Mononuclear cell (primary cell): ENCODE measurements around the gene MAST4. TPM values are rescaled to one million over a fixed set of nuclear protein-coding genes. Genes with fewer than 3 reads are reported as not detected.
A peak's percentile ranks its signal among the peaks of the same experiment; 100 is the strongest.

Experiments used
- H3K27me3 ChIP-seq: 2 replicates; pipeline ENCODE4 v1.6.0; 2011; ENCODE audit warnings: low read length, control low read depth; ENCODE audit not compliant: insufficient read depth
- H3K4me1 ChIP-seq: 2 replicates; pipeline ENCODE4 v1.5.1; 2011; ENCODE audit warnings: mild to moderate bottlenecking, low read length, control low read depth; ENCODE audit not compliant: insufficient read depth
- H3K4me3 ChIP-seq: 2 replicates; pipeline ENCODE4 v1.5.1; 2011; ENCODE audit warnings: mild to moderate bottlenecking, low read length, moderate library complexity
- H3K9me3 ChIP-seq: 2 replicates; pipeline ENCODE4 v1.5.1; 2011; ENCODE audit warnings: low read depth, mild to moderate bottlenecking, control low read depth, low read length
- total RNA-seq: library from RNA; depleted of rRNA; stranded (reverse); fragments of >200 nt; gene quantifications from one replicate; pipeline ENCODE4 v1.2.3, GENCODE V29; 2012

The MAST4 gene
- total RNA-seq, 1 donor = 8.4 TPM

DNA sequence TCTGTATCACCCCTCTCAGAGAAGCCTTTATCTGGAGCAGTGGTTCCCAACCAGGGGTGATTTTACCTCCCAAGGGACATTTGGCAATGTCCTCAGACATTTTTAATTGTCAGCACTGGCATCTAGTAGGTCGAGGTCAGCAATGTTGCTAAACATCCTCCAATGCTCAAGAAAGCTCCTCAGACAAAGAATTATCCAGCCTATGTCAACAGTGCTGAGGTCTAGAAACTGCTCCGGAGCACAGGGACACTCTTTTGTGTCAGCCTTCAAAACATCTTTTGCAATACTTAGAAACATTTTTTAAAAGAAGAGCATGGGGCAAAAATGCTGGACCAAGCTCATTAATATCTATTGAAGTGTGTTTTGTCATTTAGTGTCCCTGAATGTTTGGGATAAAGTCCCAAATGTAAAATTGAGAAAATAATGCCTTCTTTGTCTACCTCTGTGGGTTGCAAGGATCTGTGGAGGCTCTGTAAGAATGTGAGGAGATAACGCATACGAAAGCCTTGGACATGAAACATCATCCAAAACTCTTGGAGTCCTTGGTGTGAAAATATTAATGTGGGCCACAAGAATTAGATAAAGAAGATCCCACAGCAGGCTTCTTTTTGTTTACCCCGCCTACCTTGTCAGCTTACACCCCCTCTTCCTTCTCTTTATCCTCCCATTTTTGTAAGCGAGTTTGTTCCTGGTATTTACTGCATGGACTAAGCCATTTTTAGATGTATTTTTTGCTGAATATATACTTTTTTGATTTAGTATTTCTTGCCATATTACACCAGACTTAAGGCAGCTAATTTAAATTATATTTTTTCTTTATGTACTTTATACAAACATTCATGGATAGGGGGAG lies 406.9 kb downstream of the MAST4 start:
- Histone ChIP-seq H3K9me3 (no peaks in the 10 kb centered on the region), H3K4me1 (peaks cover 18% of the 10 kb centered on the region), H3K4me3 (no peak overlapping the region), H3K27me3 (no peaks in the 10 kb centered on the region)

DNA sequence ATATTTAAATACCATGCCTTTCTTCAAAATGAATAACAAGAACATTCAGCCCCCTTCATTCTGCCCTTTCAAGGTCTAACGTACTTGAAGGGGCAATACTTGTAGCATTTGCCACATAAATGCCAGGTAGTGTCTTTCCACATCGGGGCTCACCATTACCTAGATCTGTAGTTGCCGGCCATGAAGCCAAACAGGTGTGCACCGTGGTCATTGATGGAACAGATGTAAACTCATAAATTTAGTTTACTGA lies 407.4 kb downstream of the MAST4 start:
- H3K4me3 ChIP-seq = peak overlapping the region; percentile 51
- H3K9me3 ChIP-seq = no peaks in the 10 kb centered on the region
- H3K4me1 ChIP-seq = peaks cover 18% of the 10 kb centered on the region
- no peaks in the 10 kb centered on the region for H3K27me3 ChIP-seq

DNA sequence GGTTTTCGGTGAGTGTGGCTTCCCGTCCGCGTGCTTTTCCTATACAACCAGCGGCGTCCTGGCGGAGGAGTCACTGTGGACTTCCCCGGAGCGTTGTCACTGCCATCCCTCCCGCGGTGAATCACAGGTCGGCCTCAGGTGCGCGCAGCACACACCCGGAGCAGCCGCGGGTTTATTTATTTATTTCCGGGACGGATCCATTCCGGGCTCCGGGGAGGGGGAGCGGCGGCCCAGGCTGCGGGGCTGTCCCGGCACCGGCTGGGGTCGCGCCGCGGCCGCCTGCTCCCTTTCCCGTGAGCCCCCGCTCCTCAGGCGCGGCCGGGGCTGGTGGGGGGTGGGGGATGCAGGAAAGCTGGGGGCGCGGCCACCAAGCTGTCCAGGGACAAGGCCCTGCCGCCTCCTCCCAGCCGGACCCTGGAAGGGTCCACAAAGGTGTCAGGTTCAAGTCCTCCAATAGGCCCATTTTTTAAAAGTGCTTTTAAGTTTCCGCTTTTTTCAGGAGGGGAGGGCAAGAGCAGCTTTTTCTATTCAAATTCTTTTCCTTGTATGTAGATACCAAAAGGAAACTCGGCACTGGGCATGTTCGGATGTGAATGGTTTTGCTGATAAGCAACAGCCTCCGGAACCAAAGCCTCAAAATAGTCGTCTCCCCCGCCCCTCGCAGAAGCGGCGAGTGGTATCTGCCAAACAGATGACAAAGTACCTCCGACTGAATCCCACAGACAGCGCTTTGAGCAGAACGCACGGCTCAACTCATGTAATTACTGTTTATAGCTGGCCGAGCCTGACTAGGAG lies 407.9 kb downstream of the MAST4 start:
- Histone ChIP-seq H3K4me3 (peak overlapping the region; percentile 51), H3K4me1 (peaks cover 18% of the 10 kb centered on the region), H3K9me3 (no peaks in the 10 kb centered on the region), H3K27me3 (no peaks in the 10 kb centered on the region)

DNA sequence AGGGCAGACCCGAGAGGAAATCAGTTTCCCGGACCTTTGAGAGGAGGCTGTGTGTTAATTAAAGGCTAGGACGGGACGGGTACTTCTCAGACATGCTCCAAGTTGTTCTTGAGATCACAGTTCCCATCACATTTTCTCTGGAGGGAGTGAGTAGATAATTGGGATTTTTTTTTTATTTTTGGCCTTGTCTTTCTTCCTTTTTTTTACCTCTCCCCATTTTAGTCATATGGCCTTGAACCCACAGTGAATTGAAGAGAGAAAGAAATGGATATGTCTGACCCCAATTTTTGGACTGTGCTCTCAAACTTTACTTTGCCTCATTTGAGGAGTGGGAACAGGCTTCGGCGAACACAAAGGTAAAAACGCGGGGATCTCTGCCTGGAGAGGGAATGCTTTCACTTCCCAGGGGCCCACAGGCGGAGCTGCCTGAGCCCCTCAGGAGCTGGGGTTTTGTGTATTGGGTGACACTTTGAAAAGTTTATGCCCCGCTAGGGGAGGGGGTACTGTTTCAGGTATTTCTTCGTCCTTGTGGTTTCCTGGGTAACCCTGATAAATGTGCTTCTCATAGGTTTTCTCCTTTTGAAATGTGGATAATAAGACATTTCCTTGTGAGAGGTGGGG lies 408.6 kb downstream of the MAST4 start:
- peak overlapping the region; percentile 51 for H3K4me3 ChIP-seq

DNA sequence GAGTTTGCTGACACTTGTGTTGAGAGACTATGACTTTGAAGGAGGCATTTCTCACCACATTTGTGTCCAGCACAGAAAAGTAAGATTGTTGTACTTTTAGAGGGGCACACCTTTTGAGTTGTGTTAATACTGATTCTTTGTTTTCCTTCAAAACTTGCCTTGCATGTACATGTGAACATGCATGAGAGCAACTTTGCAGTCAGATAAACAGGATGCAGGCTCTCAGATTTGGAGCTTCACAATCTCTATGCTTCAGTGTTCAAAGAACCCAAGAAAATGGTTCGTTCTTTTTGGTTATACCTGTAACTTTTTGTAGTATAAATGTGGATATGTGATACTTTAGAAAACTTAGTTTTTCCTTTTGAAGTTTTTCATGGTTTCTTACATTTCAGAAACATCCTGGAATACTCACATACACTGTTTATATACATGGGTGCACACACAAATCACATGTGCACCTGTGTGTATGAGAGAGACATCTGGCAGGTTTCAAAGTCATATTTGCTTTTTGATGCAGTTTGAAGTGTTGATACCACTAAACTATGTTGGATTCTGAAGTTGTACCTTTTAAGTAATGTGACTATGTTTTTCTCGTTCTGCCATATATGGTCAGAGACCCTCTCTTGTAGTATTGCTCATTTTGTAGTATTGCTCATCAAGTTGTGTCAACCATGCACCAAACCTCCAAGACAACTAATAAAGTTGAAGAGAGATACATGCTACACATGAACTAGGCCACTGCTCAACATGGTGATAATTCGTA lies 409.7 kb downstream of the MAST4 start:
- Histone ChIP-seq H3K4me1 (peaks cover 18% of the 10 kb centered on the region), H3K4me3 (no peak overlapping the region), H3K27me3 (no peaks in the 10 kb centered on the region), H3K9me3 (no peaks in the 10 kb centered on the region)

More for the DNA sequence above, 408.6 kb downstream of the MAST4 start:
- Histone ChIP-seq H3K9me3 (no peaks in the 10 kb centered on the region), H3K27me3 (no peaks in the 10 kb centered on the region), H3K4me1 (peaks cover 18% of the 10 kb centered on the region)

DNA sequence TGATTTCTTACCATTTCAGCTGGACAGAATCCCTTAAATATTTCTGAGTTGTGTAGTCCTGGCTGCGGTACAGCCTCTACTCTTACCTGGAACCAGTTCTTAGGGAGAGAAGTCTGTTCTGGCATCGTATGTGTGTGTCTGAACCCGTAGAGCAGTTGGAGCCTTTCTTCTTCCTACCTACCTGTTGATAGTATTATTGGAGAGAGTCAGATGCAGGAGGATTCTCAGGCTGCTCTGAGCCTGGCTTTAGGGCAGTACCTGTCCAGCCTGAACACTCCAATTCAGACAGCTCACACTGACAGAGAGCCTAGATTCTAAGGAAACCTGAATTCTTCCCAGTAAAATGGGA lies 410.3 kb downstream of the MAST4 start:
- H3K4me1 ChIP-seq = peaks cover 21% of the 10 kb centered on the region
- no peak overlapping the region for H3K4me3 ChIP-seq
- H3K27me3 ChIP-seq = no peaks in the 10 kb centered on the region
- no peaks in the 10 kb centered on the region for H3K9me3 ChIP-seq

DNA sequence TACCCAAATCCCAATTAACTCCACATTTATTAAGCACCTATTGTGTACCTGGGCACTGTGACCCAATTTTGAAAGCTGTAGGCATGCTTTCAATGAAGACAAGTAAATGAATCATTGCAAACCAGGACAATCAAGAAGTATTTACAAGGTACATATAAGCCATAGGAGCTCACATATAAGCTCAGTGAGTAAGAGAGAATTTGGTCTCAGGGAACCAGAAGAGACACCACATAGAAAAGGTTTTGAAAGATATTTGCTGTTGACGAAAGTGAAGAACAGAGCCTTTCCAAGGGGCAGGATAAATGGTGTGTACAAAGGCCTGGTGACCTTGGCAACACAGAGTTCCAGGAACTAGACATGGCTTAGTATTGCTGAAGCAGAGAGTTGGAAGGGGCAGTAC lies 412.8 kb downstream of the MAST4 start:
- no peak overlapping the region for H3K4me3 ChIP-seq

DNA sequence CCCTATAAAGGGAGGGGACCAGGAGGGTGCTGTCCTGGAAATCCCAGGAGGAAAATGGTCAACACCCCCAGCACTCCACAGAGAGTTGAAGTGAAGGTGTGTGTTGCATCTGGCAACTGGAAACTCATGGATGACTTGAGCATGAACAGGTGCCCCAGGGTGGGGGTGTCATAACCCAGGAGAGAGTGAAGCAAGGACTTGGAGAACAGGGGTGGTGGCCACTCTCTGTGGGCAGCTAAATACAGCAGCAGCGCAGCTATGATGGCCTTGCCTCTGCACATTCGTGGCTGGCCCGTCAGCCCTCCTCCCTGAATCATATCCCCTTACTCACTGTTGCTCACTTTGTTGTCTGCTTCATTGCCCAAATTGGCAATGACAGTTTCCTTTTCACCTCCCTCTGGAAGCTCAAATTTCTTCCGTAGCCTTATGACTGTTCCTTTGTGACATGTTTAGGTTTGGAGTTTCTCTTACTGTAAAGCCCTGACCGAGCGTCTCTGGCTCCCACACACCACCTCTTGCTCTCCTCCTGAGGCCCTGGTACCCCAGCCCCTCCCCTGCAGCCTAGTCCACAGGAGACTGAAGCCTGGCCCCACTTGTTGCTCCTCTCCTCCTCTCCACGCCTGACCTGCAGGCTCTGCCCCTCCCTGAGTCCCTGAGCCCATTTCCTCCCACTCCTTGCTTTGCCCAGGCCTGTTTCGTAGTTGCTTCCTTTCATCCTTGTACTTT lies 414.7 kb downstream of the MAST4 start:
- H3K4me1 ChIP-seq = peaks cover 15% of the 10 kb centered on the region

More for the DNA sequence above, 412.8 kb downstream of the MAST4 start:
- no peaks in the 10 kb centered on the region for H3K27me3 ChIP-seq
- H3K9me3 ChIP-seq = no peaks in the 10 kb centered on the region
- H3K4me1 ChIP-seq = peaks cover 17% of the 10 kb centered on the region

DNA sequence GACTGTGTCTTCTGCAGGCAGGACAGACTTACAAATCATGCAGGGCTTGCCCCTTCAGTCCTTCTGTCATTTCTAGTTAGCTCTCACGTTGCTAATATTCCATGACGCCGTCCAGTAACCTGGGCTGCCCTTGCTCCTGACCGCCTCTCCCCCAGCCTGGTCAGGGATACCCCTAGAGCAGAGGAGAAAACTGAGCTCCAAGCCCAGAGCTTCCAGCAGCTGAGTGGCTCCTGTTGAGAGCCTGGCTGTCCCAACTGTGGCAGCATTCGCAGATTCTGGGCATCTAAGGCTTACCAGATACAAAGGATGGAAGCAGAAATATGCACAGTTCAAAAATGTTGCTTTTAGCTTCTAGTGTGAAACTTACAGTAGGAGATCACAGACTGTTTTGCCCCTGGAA lies 415.2 kb downstream of the MAST4 start:
- Histone ChIP-seq H3K4me3 (no peak overlapping the region), H3K4me1 (peaks cover 13% of the 10 kb centered on the region), H3K27me3 (no peaks in the 10 kb centered on the region), H3K9me3 (no peaks in the 10 kb centered on the region)

More for the DNA sequence above, 414.7 kb downstream of the MAST4 start:
- Histone ChIP-seq H3K27me3 (no peaks in the 10 kb centered on the region), H3K9me3 (no peaks in the 10 kb centered on the region), H3K4me3 (no peak overlapping the region)

DNA sequence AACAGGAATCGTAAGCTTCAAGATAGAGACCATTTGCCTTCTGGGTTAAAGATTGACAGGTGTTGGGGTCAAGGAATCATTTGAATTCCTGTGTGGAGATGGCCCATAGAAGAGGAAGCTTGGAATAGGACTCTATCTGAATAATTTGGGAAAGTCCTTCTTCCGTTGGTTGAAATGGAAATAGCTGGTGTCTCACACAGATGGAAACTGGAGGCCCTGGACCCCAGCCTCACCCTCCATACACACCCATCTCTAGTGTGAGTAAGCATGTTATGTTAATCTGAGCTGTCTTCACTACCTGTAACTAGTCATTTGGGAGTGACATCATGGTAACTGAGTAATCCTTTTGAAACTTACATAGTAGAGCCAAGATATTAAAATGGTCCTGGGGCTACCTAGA lies 416.0 kb downstream of the MAST4 start:
- peaks cover 11% of the 10 kb centered on the region for H3K4me1 ChIP-seq
- no peaks in the 10 kb centered on the region for H3K9me3 ChIP-seq
- no peaks in the 10 kb centered on the region for H3K27me3 ChIP-seq
- no peak overlapping the region for H3K4me3 ChIP-seq

DNA sequence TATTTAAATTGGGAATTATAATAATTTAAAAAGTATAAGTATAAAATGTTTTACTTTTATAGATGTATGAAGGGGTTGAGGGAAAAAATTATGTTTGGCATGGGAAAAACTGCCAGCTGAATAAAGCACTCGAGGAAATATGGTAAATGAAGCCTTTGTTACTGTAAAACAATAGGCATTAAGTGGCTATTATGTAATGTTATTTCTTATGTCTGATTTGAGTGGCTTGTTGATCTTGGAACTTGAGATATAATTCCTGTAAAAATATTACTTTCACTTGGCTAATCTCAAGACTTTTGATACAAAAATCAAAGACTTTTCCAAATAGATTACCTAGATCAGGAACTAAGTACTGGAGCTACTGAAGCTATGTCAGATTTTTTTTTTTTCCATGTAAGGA lies 417.5 kb downstream of the MAST4 start:
- peaks cover 11% of the 10 kb centered on the region for H3K4me1 ChIP-seq
- no peaks in the 10 kb centered on the region for H3K27me3 ChIP-seq
- no peaks in the 10 kb centered on the region for H3K9me3 ChIP-seq
- no peak overlapping the region for H3K4me3 ChIP-seq

DNA sequence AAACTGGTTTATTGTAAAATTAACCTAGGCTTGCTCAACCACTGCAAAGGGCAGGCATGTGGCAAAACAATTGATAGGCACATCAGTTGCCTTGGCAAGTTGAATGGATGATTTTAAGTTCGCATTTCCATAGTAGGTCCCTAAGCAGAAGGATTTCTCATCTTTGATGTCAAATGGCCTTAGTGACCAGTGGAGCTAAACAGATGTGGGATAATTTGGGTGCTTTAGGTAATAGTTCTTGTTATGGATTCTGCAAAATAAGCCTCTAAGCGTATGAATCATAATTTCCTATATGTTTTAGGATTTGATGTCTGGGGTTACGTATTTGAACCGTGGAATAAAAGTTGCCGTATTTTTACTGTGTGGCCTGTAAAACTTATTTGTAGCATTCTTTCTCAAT lies 418.0 kb downstream of the MAST4 start:
- peaks cover 11% of the 10 kb centered on the region for H3K4me1 ChIP-seq
- H3K4me3 ChIP-seq = no peak overlapping the region
- no peaks in the 10 kb centered on the region for H3K27me3 ChIP-seq
- H3K9me3 ChIP-seq = no peaks in the 10 kb centered on the region

DNA sequence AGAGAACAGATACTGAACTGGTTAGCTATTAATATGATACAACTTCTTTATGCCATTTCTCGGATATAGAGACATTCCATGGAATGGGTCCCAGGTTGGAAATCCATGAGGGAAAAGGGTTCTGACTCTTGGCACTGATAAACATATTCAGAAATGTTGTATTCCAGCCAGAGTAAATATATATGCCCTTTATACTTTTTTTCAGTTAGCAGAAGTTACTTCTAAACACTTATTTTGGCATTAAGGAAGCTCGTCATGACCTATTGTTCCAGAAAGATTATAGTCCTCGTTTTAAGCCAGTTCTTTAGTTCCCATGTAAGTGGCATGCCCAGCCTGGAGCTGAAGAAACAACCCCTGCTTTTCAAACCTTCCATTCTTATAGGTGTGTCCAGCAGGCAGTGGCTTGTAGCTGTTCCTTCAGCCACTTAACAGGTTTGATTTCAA lies 418.8 kb downstream of the MAST4 start:
- no peaks in the 10 kb centered on the region for H3K9me3 ChIP-seq
- no peak overlapping the region for H3K4me3 ChIP-seq
- H3K4me1 ChIP-seq = peaks cover 11% of the 10 kb centered on the region
- H3K27me3 ChIP-seq = no peaks in the 10 kb centered on the region

DNA sequence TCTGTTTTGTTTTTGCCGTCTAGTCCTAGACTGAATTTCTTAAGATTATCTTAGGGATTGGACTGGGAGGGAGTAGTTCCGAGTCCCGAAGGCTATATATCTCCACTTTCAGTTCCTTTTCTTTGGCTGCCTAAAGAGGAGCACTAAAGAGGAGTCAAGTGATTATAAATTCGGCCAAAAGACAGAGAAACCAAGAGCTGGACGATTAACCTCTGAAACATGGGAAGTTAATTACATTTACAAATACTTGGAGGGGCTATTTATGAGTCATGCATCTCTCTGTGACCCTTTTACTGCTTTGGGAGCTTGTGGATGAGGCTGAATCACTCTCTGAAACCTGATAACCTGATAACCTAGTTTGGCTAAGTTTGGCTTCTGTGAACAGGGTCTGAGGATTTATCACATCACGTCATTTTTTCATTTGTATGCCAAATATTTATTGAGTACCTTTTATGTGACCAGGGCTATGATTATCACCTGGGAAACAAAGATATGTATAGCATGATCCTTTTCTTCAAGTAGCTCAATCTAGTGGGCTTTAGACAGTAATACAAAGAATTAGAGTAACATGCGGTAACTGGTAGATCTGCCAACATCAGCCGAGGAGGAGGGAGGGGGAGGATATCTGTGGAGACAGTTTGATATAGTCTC lies 419.5 kb downstream of the MAST4 start:
- H3K4me3 ChIP-seq = no peak overlapping the region
- no peaks in the 10 kb centered on the region for H3K27me3 ChIP-seq
- peaks cover 11% of the 10 kb centered on the region for H3K4me1 ChIP-seq
- no peaks in the 10 kb centered on the region for H3K9me3 ChIP-seq
